ENCODE measurements around the gene KCNN4.

Gene KCNN4

GRCh38 chr19:43731846-43732245 is 48.9 kb downstream of the KCNN4 start (continued):
- no peak for TF ChIP-seq PRDM10 (tag by site-specific recombination; IDR thresholded peaks at IDR 0.05)

- Histone ChIP-seq H3K27ac (ENCODE audit: extremely low read depth, low read depth, low read length) (no peak overlapping the region; the same call in 1 of the 2 replicates), H3K4me3 (ENCODE audit: low read depth, low read length) (no peak overlapping the region), H3K4me1 (ENCODE audit: control insufficient read depth, insufficient read depth, low read length) (no peaks in the 10 kb centered on the region), H3K9me3 (ENCODE audit: control insufficient read depth, insufficient read depth, low read depth, low read length) (no peaks in the 10 kb centered on the region), H3K36me3 (ENCODE audit: control insufficient read depth in 2 of 2, insufficient read depth in 1 of 2, low read length in 2 of 2) (peaks cover 71 to 83% of the 10 kb centered on the region in 2 experiments)
- POLR2A ChIA-PET: no interaction called here
- TF ChIP-seq ZNF449 (tag by site-specific recombination; IDR thresholded peaks at IDR 0.05) (no peak), PRDM10 (tag by site-specific recombination; IDR thresholded peaks at IDR 0.05) (peak; percentile 78), SP7 (tag by site-specific recombination; IDR thresholded peaks at IDR 0.05) (no peak), PATZ1 (tag by site-specific recombination; IDR thresholded peaks at IDR 0.05) (peak; percentile 27; the same call in 1 of the 2 replicates), GLIS1 (tag by site-specific recombination; IDR thresholded peaks at IDR 0.05) (peak; percentile 36; the same call in 1 of the 2 replicates), ZBTB8A (tag by site-specific recombination; IDR thresholded peaks at IDR 0.05) (no peak), ZIC2 (tag by site-specific recombination; IDR thresholded peaks at IDR 0.05) (peak; percentile 93)
- CTCF ChIA-PET: interaction anchor here (1.3 to 2.3 kb wide), 2 partner anchors 14 to 44 kb away, joined by 4 to 10 read pairs; no protein-coding TSS in a partner anchor
Observed at GRCh38 chr19:43731346-43731745, 49.4 kb downstream of the KCNN4 start.

GRCh38 chr19:43729919-43730318 is 50.9 kb downstream of the KCNN4 start:
- Histone ChIP-seq H3K4me3 (ENCODE audit: low read depth, low read length) (no peak overlapping the region), H3K36me3 (ENCODE audit: control insufficient read depth in 2 of 2, insufficient read depth in 1 of 2, low read length in 2 of 2) (peaks cover 63 to 69% of the 10 kb centered on the region in 2 experiments), H3K27ac (ENCODE audit: extremely low read depth, low read depth, low read length) (no peak overlapping the region), H3K9me3 (ENCODE audit: control insufficient read depth, insufficient read depth, low read depth, low read length) (no peaks in the 10 kb centered on the region), H3K4me1 (ENCODE audit: control insufficient read depth, insufficient read depth, low read length) (no peaks in the 10 kb centered on the region)
- TF ChIP-seq ZSCAN16 (tag by site-specific recombination; IDR thresholded peaks at IDR 0.05): no peak
- no peak for TF ChIP-seq ZNF302 (tag by site-specific recombination; IDR thresholded peaks at IDR 0.05; ENCODE audit: low read depth)
- TF ChIP-seq ZNF670 (tag by site-specific recombination; IDR thresholded peaks at IDR 0.05; ENCODE audit: low read depth): no peak
- TF ChIP-seq ZNF335 (tag by site-specific recombination; conservative IDR thresholded peaks at IDR 0.05): no peak
- no peak for TF ChIP-seq KLF1 (tag by site-specific recombination; IDR thresholded peaks at IDR 0.05)
- no peak for TF ChIP-seq WT1 (tag by site-specific recombination; IDR thresholded peaks at IDR 0.05)
- no peak for TF ChIP-seq ZNF394 (tag by site-specific recombination; IDR thresholded peaks at IDR 0.05; ENCODE audit: borderline replicate concordance)
- TF ChIP-seq BCL11A (tag by site-specific recombination; IDR thresholded peaks at IDR 0.05; ENCODE audit: low read depth): no peak
- no peak for TF ChIP-seq SP7 (tag by site-specific recombination; IDR thresholded peaks at IDR 0.05)
- TF ChIP-seq ZNF768 (tag by site-specific recombination; IDR thresholded peaks at IDR 0.05): no peak
- TF ChIP-seq OVOL3 (tag by site-specific recombination; IDR thresholded peaks at IDR 0.05): no peak
- ChIA-PET POLR2A (interaction anchor here (0.6 kb wide), 1 partner anchor 155 kb away, joined by 6 read pairs; the partner anchor contains the start of gene XRCC1), CTCF (interaction anchor here (0.6 to 5.1 kb wide), 7 partner anchors 15 to 68 kb away, joined by 3 to 36 read pairs (median 4); no protein-coding TSS in a partner anchor)
